HepG2 (cell line): ENCODE results near the gene ESPNL. TPM values are rescaled to one million over a fixed set of nuclear protein-coding genes. Genes with fewer than 3 reads are reported as not detected.

Experiments used
- ASH2L ChIP-seq: fragments of 300-600, 200-600 bp; sonication (generic); IDR thresholded peaks from 2 replicates; pipeline ENCODE4 v1.7.0; 2017; ENCODE audit warnings: low read depth, mild to moderate bottlenecking, moderate library complexity, mixed read lengths, low read length; ENCODE audit not compliant: insufficient read length
- CEBPG ChIP-seq: IDR thresholded peaks from 2 replicates; pipeline ENCODE4 v1.6.1; 2016
- ESRRA ChIP-seq: sonication (generic); formaldehyde crosslinking; IDR thresholded peaks from 2 replicates; pipeline ENCODE4 v1.5.1; 2020; ENCODE audit warnings: mild to moderate bottlenecking, low read depth, missing genetic modification reagents
- GTF2F1 ChIP-seq: fragments of 150-350 bp; IDR thresholded peaks from 2 replicates; pipeline ENCODE4 v1.6.1; 2014; ENCODE audit warnings: low read length
- MYPOP ChIP-seq: sonication (generic); formaldehyde crosslinking; IDR thresholded peaks from 2 replicates; pipeline ENCODE4 v1.8.1; 2023; ENCODE audit warnings: mild to moderate bottlenecking, moderate library complexity, missing genetic modification reagents
- RXRB ChIP-seq: IDR thresholded peaks from 2 replicates; pipeline ENCODE4 v1.6.1; 2016; ENCODE audit warnings: borderline replicate concordance, missing genetic modification reagents, missing compliant biosample characterization
- SALL1 ChIP-seq: sonication (generic); formaldehyde crosslinking; IDR thresholded peaks from 2 replicates; pipeline ENCODE4 v1.8.0; 2022; ENCODE audit warnings: mild to moderate bottlenecking, missing genetic modification reagents
- SP4 ChIP-seq: sonication (generic); formaldehyde crosslinking; IDR thresholded peaks from 2 replicates; pipeline ENCODE4 v1.8.1; 2023; ENCODE audit warnings: mild to moderate bottlenecking, missing genetic modification reagents
- STAT5B ChIP-seq: sonication (generic); formaldehyde crosslinking; IDR thresholded peaks from 2 replicates; pipeline ENCODE4 v1.4.0; 2020; ENCODE audit warnings: missing genetic modification reagents
- ZBTB26 ChIP-seq: IDR thresholded peaks from 2 replicates; pipeline ENCODE4 v1.6.1; 2016; ENCODE audit warnings: missing compliant biosample characterization, missing genetic modification reagents, borderline replicate concordance
- ZMYM2 ChIP-seq: sonication (generic); formaldehyde crosslinking; IDR thresholded peaks from 2 replicates; pipeline ENCODE4 v1.8.0; 2022; ENCODE audit warnings: mild to moderate bottlenecking, missing genetic modification reagents
- ZNF18 ChIP-seq: sonication (generic); formaldehyde crosslinking; IDR thresholded peaks from 2 replicates; pipeline ENCODE4 v1.8.0; 2022; ENCODE audit warnings: mild to moderate bottlenecking, missing genetic modification reagents; ENCODE audit not compliant: insufficient replicate concordance
- ZNF577 ChIP-seq: sonication (generic); formaldehyde crosslinking; IDR thresholded peaks from 2 replicates; pipeline ENCODE4 v1.4.0; 2020; ENCODE audit warnings: mild to moderate bottlenecking, low read depth, missing genetic modification reagents, borderline replicate concordance
- ZNF780A ChIP-seq: sonication (generic); formaldehyde crosslinking; IDR thresholded peaks from 2 replicates; pipeline ENCODE4 v1.8.0; 2022; ENCODE audit warnings: mild to moderate bottlenecking, missing genetic modification reagents, moderate library complexity
- polyA plus RNA-seq, 8 experiments: library from polyadenylated mRNA; depleted of rRNA in 3 of 8; stranded (reverse) in 7 of 8; unstranded in 1 of 8; fragments of >200 nt; fragmentation: Illumina TruSeq in 4 of 8; extraction: Trizol in 4 of 8; gene quantifications; 2 replicates each; pipeline versions ENCODE4 v1.2.1 to v1.2.3, GENCODE V29; 2011 to 2016; ENCODE audit warnings: low read depth in 4 of 8, missing spikeins in 1 of 8, mixed read lengths in 1 of 8; ENCODE audit not compliant: insufficient read depth in 1 of 8
- total RNA-seq, 5 experiments: library from RNA; depleted of rRNA; stranded (reverse); fragments of >200 nt; fragmentation: Illumina TruSeq; extraction: Trizol; gene quantifications; 2 replicates each; pipeline ENCODE4 v1.2.3, GENCODE V29; 2016; ENCODE audit warnings: low read depth in 1 of 5
- TF ChIP-seq, protein P1 (sequence below): sonication (generic); formaldehyde crosslinking; IDR thresholded peaks from 2 replicates; pipeline ENCODE4 v1.4.0; 2020; ENCODE audit warnings: mild to moderate bottlenecking, missing genetic modification reagents
- TF ChIP-seq, protein P2 (sequence below): fragments of 450-650 bp; IDR thresholded peaks from 2 replicates; pipeline ENCODE4 v1.6.1; 2016
- TF ChIP-seq, protein P3 (sequence below): sonication (generic); formaldehyde crosslinking; IDR thresholded peaks from 2 replicates; pipeline ENCODE4 v1.4.0; 2020; ENCODE audit warnings: missing genetic modification reagents, borderline replicate concordance
- TF ChIP-seq, protein P4 (sequence below): sonication (generic); formaldehyde crosslinking; IDR thresholded peaks from 2 replicates; pipeline ENCODE4 v1.9.0; 2021; ENCODE audit warnings: missing genetic modification reagents, mild to moderate bottlenecking, borderline replicate concordance

The ESPNL gene
- total and polyA plus RNA-seq, 2 of the 13 experiments (the other 11 are each of a cell fraction or from before 2014, with no cell fraction given), result 0.45 to 0.80 TPM

GRCh38 chr2:238063414-238064189, 36.5 kb upstream of the ESPNL start (continued):
- TF ChIP-seq, protein P1, sequence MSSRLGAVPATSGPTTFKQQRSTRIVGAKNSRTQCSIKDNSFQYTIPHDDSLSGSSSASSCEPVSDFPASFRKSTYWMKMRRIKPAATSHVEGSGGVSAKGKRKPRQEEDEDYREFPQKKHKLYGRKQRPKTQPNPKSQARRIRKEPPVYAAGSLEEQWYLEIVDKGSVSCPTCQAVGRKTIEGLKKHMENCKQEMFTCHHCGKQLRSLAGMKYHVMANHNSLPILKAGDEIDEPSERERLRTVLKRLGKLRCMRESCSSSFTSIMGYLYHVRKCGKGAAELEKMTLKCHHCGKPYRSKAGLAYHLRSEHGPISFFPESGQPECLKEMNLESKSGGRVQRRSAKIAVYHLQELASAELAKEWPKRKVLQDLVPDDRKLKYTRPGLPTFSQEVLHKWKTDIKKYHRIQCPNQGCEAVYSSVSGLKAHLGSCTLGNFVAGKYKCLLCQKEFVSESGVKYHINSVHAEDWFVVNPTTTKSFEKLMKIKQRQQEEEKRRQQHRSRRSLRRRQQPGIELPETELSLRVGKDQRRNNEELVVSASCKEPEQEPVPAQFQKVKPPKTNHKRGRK (CRISPR knock-in tag), result no peak
- TF ChIP-seq, protein P2, sequence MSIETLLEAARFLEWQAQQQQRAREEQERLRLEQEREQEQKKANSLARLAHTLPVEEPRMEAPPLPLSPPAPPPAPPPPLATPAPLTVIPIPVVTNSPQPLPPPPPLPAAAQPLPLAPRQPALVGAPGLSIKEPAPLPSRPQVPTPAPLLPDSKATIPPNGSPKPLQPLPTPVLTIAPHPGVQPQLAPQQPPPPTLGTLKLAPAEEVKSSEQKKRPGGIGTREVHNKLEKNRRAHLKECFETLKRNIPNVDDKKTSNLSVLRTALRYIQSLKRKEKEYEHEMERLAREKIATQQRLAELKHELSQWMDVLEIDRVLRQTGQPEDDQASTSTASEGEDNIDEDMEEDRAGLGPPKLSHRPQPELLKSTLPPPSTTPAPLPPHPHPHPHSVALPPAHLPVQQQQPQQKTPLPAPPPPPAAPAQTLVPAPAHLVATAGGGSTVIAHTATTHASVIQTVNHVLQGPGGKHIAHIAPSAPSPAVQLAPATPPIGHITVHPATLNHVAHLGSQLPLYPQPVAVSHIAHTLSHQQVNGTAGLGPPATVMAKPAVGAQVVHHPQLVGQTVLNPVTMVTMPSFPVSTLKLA, result no peak
- TF ChIP-seq, protein P3, sequence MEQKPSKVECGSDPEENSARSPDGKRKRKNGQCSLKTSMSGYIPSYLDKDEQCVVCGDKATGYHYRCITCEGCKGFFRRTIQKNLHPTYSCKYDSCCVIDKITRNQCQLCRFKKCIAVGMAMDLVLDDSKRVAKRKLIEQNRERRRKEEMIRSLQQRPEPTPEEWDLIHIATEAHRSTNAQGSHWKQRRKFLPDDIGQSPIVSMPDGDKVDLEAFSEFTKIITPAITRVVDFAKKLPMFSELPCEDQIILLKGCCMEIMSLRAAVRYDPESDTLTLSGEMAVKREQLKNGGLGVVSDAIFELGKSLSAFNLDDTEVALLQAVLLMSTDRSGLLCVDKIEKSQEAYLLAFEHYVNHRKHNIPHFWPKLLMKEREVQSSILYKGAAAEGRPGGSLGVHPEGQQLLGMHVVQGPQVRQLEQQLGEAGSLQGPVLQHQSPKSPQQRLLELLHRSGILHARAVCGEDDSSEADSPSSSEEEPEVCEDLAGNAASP (CRISPR knock-in tag), result peak; percentile 34; the same call in 1 of the 2 replicates
- TF ChIP-seq ZNF577 (CRISPR knock-in tag) (no peak), ZBTB26 (CRISPR knock-in tag) (no peak), ZNF780A (CRISPR knock-in tag) (no peak), ZNF18 (CRISPR knock-in tag) (no peak), ESRRA (CRISPR knock-in tag) (0 out of 2 replicates have a peak, but pooled peaks have one; percentile 21), MYPOP (CRISPR knock-in tag) (no peak; the same call in 1 of the 2 replicates), RXRB (CRISPR knock-in tag) (peak; percentile 48; the same call in 1 of the 2 replicates), ASH2L (peak; percentile 41), GTF2F1 (no peak), STAT5B (CRISPR knock-in tag) (no peak), ZMYM2 (CRISPR knock-in tag) (peak; percentile 59; the same call in 1 of the 2 replicates), CEBPG (CRISPR knock-in tag) (no peak), SALL1 (CRISPR knock-in tag) (peak; percentile 36; the same call in 1 of the 2 replicates), SP4 (no peak)
- TF ChIP-seq, protein P4, sequence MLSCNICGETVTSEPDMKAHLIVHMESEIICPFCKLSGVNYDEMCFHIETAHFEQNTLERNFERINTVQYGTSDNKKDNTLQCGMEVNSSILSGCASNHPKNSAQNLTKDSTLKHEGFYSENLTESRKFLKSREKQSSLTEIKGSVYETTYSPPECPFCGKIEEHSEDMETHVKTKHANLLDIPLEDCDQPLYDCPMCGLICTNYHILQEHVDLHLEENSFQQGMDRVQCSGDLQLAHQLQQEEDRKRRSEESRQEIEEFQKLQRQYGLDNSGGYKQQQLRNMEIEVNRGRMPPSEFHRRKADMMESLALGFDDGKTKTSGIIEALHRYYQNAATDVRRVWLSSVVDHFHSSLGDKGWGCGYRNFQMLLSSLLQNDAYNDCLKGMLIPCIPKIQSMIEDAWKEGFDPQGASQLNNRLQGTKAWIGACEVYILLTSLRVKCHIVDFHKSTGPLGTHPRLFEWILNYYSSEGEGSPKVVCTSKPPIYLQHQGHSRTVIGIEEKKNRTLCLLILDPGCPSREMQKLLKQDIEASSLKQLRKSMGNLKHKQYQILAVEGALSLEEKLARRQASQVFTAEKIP (CRISPR knock-in tag), result no peak
